GM10847 (cell line): ENCODE measurements around the gene FUT2.

ENCODE experiments used
- POLR2A ChIP-seq: IDR thresholded peaks from 2 replicates; pipeline ENCODE4 v1.6.1; 2011; ENCODE audit not compliant: insufficient read length; ENCODE audit errors: extremely low read depth

The FUT2 gene

DNA sequence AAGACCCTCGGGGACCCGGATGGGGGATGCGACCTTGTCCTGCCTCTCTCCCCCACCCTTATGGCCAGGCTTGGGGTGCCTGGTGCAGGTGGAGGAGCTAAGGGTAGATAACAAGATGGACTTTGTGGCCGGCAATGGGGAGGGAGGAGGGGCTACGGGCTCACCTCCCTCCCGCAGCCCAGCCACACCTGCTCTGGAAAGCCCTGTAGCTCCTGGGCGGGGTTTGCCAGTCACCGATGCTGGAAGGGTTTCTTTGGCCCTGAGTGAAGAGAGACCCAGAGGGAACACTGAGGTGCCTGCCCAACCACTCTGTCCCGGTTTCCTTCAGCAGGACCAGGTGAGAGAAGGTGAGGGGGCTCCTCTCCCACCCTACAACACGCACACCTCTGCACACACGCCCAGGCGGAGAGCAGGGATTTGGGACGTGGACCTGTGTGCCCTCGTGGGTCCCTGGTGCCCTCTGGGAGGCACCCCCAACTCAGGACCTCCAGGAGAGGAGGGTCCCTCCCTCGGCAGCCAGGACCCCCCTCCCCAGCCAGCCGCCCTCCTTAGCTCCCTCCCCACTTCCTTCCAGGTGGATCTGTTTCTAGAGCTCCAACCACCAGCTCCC is at the start of gene FUT2:
Gene FUT2, plus strand, starts transcription at position 229 of the 610 bp plus-strand sequence. CDS start 6,986 bp downstream, outside the sequence.
- TF ChIP-seq POLR2A = no peak

DNA sequence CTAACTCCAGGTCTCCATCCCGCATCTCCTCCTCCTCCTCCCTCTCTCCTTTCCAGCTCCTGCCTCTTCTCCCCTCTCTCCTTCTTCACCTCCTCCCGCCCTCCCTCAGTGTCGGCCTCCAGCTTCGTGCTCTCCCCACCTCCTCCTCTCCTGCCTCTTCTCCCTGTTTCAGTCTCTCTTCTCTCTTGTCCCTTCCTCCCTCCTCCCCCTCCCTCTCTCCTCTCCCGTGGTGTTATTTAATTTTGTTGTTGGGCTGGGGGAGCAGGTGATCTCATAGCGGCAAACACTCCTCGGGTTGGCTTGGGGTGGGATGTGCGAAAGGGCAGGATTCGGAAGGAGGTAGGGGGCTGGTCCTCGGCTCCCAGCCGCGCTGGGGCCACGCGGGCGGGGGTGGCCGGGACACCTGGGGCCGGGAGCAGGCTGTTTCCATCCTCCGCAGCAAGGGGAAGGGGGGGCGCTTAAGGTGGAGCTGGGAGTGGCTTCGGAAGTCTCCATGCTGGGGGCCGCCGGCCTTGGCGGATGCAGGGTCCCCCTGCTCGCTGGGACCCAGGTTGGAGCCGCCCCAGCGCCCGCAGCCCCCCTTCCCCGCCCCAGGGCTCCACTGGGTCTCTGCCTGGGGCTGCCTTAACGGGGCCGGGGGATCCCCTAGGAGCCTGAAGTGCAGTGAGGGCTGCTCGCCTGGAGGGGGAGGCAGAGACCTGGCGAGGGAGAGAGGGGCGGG is 49.6 kb upstream of the FUT2 start, which contains the start of gene CA11:
Gene CA11, minus strand, starts transcription at position 187 of the 721 bp plus-strand sequence. CDS start 555 bp downstream, outside the sequence.
- TF ChIP-seq POLR2A = no peak

DNA sequence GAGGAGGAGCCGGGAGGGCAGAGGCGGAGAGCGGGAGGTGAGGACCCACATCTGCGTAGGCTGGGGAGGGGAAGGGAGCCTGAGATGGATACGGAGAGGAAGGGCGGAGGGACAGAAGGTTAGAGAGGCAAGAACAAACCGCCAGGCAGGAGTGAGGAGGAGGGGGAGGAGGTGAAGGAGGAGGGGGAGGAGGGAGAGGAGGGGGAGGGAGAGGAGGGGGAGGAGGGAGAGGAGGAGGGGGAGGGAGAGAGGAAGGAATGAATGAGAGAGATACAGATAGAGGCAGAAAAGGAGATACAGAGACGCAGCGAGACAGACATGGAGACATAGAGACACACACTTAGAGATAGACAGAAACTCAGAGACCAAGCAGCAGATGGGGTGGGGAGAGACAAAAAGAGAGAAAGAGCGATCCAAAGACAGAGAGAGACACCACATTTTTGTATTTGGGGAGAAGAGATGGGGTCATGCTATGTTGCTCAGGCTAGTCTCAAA is 49.0 kb upstream of the FUT2 start:
- peak; percentile 20 for TF ChIP-seq POLR2A

DNA sequence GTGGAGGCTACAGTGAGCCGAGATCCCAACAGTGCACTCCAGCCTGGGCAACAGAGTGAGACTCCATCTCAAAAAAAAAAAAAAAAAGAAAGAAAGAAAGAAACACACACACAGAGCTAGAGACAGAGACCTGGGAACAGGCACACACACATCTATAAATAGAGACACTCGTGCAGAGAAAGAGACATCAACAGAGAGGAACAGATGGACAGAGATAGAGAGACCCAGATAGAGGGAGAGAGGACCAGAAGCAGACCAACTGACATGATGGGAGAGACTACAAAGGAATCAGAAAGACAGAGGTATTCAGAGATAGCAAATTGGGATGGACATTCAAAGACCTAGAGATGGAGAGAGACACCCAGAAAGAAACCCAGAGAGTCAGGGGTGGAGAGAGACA is 47.6 kb upstream of the FUT2 start:
- no peak for TF ChIP-seq POLR2A

DNA sequence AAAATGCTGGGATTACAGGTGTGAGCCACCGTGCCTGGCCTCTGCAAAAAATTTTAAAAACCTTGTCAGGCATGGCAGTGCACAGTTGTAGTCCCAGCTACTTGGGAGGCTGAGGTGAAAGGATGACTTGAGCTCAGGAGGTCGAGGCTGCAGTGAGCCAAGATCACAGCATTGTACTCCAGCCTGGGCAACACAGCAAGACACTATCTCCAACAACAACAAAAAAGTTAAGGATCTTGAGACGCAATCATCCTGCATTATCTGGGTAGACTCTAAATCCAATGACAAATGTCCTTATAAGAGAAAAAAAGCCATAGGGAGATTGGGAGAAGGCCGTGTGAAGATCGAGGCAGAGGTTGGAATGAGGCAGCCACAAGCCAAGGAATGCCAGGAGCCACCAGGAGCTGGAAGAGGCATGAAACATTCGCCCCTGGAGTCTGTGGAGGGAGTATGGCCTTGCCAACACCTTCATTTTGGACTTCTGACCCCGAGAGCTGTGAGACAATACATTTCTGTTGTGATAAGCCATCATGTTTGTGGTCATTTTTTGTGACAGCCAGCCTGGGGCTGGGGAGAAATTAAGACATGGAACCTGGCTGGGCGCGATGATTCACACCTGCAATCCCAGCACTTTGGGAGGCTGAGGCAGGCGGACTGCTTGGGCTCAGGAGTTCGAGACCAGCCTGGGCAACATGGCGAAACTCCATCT is 44.6 kb upstream of the FUT2 start:
- TF ChIP-seq POLR2A = no peak

DNA sequence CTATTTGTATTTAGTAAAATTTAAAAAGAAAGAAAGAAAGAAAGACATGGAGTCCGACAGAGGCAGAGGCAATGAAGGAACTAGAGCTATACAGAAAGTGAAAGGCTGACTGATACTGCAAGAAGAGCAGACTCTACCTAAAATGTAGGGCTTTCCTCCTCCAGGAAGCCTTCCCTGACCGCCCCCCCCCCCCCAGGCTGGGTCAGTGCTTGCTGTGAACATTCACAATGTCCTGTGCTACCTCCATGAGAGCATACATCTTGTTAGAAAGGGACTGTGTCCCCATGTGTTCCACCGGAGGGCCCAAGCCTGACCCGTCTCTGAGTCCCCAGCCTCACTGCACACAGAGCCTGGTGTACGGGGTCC is 44.1 kb upstream of the FUT2 start:
- no peak for TF ChIP-seq POLR2A

DNA sequence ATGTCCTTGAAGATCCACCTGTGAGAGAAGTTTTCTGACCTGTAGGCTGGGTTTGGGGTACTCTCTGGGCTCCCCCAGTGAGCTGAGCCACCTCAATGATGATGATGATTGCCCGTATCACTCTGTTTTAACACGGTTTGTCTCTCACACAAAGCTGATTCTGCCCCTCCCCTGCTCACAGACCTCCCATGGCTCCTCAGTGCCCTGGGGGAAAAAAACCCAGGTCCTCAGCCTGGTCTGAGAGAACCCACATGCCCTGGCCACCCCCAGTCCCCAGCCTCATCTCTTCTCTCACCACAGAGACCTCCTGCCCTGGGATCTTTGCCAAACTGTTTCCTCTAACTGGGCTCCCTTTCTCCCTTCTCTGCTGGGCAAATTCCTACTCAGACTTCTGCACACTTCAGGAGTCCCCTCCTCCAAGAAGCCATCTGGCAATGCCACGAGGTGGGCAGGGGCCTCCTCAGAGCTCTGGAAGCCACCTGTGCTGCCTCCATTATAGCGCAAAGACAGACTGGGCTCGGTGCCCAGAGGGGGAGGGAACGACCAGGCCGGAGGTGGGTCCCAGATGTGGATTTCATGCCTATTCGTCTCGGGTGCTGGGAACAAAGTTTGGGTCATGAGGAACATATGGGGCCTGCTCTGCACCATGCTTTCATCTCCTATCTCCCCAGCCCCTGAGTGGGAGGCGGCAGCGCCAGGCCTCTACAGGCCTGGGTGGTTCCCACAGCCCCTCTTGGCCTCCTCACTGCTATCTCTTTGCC is 41.3 kb upstream of the FUT2 start:
- no peak for TF ChIP-seq POLR2A

DNA sequence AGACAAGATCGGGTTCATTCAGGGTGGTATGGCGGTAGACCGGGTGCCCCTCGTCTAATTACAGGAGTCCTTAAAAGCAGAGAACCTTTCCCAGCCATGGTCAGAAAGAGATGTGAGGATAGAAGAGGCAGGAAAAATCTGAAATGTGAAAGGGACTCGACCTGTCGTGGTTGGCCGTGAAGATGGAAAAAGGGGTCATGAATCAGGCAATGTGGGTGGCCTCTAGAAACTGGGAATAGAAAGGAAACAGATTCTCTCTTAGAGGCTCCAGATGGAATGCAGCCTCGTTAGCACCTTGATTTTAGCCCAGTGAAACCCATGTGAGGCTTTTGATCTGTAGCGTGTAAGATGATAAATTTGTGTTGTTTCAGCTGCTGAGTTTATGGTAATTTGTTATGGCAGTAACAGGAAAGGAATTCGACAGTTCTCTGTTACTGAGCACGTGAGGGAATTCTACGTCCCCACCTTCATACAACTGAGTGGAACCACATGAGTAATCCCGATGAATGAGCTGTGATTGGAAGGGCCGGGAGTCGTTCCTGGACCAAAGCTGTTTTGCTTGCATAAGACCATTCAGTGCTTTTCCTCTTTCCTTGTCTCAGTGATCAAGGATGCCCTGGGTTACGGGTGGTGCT is 38.8 kb upstream of the FUT2 start:
- TF ChIP-seq POLR2A = no peak

DNA sequence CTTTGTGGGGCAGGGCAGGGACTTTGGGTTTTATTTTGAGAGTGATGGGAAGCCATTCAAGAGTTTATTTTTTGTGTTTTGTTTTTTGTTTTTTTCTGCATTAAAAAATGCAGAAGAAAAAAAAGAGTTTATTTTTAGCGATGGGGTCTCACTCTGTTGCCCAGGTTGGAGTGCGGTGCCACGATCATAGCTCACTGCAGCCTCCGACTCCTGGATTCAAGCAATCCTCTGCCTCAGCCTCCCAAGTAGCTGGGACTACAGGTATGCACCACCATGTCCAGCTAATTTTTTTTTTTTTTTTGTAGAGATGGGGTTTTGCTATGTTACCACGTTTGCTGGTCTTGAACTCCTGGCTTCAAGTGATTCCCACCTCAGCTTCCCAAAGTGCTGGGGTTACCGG is 37.3 kb upstream of the FUT2 start:
- no peak for TF ChIP-seq POLR2A

DNA sequence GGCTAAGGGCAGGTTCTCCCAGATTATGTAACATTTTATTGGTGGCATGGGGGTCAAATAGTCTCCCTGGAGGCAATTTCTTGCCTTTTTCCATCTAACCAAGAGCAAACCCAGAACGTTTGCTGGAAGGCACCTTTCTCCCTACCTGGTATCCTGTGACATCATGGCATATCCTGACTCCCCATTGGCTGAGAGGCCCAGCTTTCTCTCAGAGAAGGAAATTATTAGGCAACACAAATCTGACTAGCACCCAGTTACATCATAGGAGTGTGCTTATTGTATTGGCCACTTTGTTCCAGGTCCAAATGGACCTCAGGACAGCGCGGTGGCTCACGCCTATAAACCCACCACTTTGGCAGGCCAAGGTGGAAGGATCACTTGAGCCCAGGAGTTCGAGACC is 36.0 kb upstream of the FUT2 start:
- TF ChIP-seq POLR2A = no peak

DNA sequence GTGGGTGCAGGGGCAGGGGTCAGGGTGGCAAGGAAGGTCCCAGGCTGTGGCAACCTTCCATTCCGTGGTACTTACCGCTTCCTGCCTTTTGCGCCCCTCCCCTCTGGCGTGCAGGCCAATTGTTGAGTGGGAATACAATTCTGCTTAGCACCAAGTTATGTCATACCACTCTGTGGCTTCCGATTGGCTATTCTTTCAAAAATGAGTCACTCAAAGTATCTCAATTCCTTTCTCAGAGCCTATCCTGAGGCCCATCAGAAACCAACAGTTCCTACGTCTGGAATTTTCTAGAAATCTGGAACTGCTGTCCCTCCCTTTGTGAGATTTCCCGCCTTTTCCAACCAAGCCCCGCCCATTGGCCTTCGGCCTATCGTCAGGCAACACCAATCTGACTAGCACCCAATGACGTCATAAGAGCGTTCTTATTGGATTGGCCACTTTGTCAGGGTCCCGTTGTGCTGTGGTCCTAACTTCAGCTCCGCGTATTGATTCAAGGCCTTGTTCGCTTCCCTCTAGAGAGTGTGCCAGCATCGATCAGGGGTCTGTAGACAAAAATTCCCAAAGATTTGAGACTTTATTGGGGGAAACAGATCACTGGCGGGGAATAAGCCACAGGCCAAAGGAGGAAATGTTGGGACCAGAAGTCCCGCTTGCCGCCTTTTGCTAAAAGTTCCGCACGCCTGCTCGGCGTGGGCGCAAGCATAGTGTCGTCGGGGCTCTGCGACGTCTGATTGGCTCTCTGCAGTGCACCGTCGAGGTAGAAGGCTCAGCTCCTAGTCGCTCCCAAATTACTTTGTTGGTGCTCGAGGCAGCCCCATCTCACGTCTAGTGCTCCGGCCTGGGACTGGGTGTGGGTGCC is 34.7 kb upstream of the FUT2 start:
- no peak for TF ChIP-seq POLR2A

DNA sequence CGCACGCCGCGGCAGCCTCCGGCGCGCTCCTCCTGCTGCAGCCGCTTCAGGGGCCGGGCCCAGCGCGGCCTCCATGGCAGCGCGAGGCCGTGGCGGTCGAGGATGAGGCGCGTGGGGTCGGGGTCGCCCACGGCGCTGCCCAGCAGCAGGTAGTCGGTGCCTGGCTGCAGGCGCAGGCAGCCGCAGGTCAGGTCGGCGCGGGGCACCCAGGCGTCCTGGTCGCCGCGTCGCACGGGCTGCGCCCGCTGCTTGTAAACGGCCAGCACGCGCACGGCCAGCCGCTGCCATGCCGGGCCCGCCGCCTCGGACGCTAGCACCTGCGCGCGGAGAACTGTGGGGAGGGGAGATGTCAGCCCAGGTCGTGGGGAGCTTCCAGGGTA is 34.1 kb upstream of the FUT2 start:
- no peak for TF ChIP-seq POLR2A

DNA sequence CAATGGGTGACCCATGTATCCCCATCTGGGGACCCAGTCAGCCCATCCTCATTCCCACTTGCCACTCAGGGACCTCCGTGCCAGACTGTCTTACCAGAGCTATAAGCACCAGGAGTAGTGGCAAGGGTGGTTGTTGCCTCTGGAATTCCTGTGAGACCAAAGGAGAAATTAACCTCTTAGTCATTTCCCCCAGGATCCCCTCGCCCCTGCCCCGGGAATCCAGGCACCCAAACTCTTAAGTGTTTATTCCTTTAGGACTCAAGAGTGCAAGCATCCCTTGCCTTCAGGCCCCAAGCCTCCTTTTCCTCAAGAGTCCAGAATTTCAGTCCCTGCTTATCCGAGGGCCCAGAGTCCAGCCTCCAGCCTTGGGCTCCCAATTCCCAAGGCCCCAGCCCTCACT is 32.1 kb upstream of the FUT2 start:
- TF ChIP-seq POLR2A = no peak

DNA sequence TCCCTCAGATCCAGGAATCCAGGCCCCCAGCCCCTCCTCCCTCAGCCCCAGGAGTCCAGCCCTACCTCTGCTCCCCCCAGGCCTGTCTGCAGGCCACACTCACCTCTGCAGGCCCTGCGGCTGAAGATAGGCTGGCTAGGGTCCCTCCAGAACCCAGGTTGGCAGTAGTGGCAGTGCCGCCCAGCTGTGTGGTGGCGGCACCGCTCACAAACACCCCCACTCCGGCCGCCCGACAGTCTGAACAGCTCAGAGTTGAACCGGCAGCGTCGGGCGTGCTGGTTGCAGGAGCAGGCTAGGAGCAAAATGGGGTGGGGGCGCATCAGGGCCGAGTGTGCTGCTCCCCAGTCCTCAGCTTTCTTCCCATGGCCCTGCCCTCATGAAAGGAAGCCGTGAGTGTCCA is 31.3 kb upstream of the FUT2 start:
- TF ChIP-seq POLR2A = no peak
